SK-N-MC (cell line): Measurements from ENCODE around the gene SEL1L3.

Experiments used
- DNase-seq: peaks from one replicate; pipeline ENCODE4 v3.0.0-alpha.2; 2011; ENCODE audit warnings: low read depth, low spot score
- H3K27ac ChIP-seq: fragments of 200-600 bp; sonication (generic); 2 replicates; pipeline ENCODE4 v1.5.1; 2016; ENCODE audit warnings: mixed run types
- H3K36me3 ChIP-seq: fragments of 200-600 bp; sonication (generic); 2 replicates; pipeline ENCODE4 v1.6.1; 2017; ENCODE audit warnings: antibody characterized with exemption, low read length, mixed read lengths; ENCODE audit not compliant: insufficient read depth
- H3K4me3 ChIP-seq: fragments of 200-600 bp; sonication (generic); 2 replicates; pipeline ENCODE4 v1.5.1; 2016
- H3K9ac ChIP-seq: fragments of 200-600 bp; sonication (generic); 2 replicates; pipeline ENCODE4 v1.8.0; 2017; ENCODE audit warnings: mixed run types, mixed read lengths; ENCODE audit not compliant: insufficient read length
- H3K9me3 ChIP-seq: fragments of 200-600 bp; sonication (generic); 2 replicates; pipeline ENCODE4 v1.6.1; 2017; ENCODE audit warnings: low read depth, mild to moderate bottlenecking, antibody characterized with exemption, low read length, moderate library complexity, mixed read lengths
- EZH2 ChIP-seq: fragments of 200-600 bp; sonication (generic); IDR thresholded peaks from one replicate; pipeline ENCODE4 v1.6.1; 2017; ENCODE audit warnings: antibody characterized with exemption
- FOXP2 ChIP-seq: optimal IDR thresholded peaks from 2 replicates; pipeline ENCODE3; 2011; ENCODE audit warnings: mild to moderate bottlenecking, moderate library complexity; ENCODE audit not compliant: insufficient read depth; ENCODE audit errors: extremely low read length, control extremely low read depth
- POLR2AphosphoS5 ChIP-seq: IDR thresholded peaks from 2 replicates; pipeline ENCODE4 v1.6.1; 2012; ENCODE audit warnings: mild to moderate bottlenecking, low read depth, low read length, borderline replicate concordance

SEL1L3 gene

GRCh38 chr4:25769251-25769650 is 93.5 kb downstream of the SEL1L3 start:
- peaks cover 12% of the 10 kb centered on the region; the same call in 1 of the 2 replicates for H3K36me3 ChIP-seq
- TF ChIP-seq FOXP2 (no peak), POLR2AphosphoS5 (no peak), EZH2 (no peak)
- DNase-seq = no peak

DNA sequence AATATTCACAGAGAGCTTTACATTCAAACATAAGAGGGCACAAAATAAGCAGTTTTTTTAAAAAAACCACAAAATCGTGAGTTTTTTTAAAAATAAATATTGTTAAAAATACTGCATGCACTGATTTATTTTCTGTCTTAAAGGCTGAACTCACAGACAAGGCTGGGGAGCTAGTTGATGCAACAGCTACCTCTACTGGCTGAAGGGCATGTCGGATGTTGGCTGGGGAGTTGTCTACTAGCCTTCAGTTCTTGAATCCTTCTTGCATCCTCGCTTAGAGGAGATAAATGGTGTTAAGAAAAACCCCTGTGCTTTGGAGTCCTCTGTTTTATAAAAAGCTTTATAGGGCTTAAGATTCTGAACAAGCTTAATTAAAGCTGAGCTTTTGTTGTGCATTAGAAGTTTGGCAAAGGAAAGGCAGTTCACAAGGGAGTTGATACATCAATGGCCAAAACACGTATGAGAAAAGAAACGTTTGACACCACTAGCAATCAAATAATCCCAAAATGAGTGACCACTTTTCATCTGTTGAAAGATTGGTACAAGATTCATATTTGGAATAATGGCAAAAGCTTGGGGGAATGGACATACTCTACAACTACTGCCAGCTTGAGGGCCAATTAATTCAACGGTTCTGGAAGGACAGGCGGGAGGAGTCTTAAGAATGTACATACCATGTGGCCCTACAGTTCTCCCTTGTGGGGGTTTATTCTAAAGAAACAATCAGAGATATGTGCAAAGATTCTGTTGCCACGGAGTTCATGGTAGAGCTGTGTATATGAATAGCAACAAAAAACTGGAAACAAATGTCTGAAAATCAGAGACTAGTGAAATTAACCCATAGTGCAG is 94.7 kb downstream of the SEL1L3 start:
- Histone ChIP-seq H3K4me3 (no peak overlapping the region), H3K27ac (peak overlapping the region; percentile 87), H3K9me3 (no peaks in the 10 kb centered on the region), H3K9ac (no peak overlapping the region), H3K36me3 (peaks cover 9% of the 10 kb centered on the region; the same call in 1 of the 2 replicates)
- no peak for TF ChIP-seq POLR2AphosphoS5
- TF ChIP-seq FOXP2 = no peak
- TF ChIP-seq EZH2 = no peak
- peak; percentile 50 for DNase-seq

More at GRCh38 chr4:25769251-25769650, 93.5 kb downstream of the SEL1L3 start:
- Histone ChIP-seq H3K4me3 (no peak overlapping the region), H3K27ac (peak overlapping the region; percentile 87; the same call in 1 of the 2 replicates), H3K9ac (no peak overlapping the region), H3K9me3 (no peaks in the 10 kb centered on the region)

DNA sequence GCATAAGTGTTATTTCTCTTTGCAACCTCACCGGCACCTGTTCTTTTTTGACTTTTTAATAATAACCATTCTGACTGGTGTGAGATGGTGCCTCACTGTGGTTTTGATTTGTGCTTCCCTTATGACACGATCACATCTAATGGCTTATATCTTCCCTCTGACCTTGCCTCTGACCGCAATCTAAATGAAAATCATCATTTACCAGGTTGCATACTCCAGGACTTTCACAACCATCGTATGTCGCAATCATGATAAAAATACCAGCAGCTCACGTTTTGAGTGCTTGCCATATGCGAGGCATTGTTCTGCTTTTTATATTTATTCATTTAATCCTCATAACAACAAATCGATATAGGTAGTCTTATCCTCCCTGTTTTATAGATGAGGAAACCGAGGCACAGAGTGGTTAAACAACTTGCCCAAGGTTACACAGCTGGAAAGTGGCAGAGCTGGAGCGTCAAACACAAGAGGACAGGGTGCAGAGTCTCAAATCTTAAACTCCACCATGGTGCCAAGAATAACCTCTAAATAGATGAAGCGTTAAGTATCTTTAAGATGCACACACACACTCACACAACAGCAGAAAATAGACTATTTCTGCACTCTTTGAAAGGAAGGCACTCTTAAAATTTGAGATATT is 102.2 kb downstream of the SEL1L3 start:
- no peak for DNase-seq
- H3K9ac ChIP-seq = no peak overlapping the region
- peaks cover 24% of the 10 kb centered on the region; the same call in 1 of the 2 replicates for H3K36me3 ChIP-seq
- H3K27ac ChIP-seq = no peak overlapping the region
- TF ChIP-seq EZH2 (no peak), POLR2AphosphoS5 (no peak), FOXP2 (no peak)
- H3K9me3 ChIP-seq = no peaks in the 10 kb centered on the region
- H3K4me3 ChIP-seq = no peak overlapping the region

GRCh38 chr4:25760048-25760447 is 102.7 kb downstream of the SEL1L3 start:
- H3K27ac ChIP-seq = no peak overlapping the region
- TF ChIP-seq EZH2 (no peak), FOXP2 (no peak)
- no peak for DNase-seq
- H3K9ac ChIP-seq = no peak overlapping the region
- no peaks in the 10 kb centered on the region for H3K9me3 ChIP-seq
- no peak overlapping the region for H3K4me3 ChIP-seq
- peaks cover 21% of the 10 kb centered on the region; the same call in 1 of the 2 replicates for H3K36me3 ChIP-seq

DNA sequence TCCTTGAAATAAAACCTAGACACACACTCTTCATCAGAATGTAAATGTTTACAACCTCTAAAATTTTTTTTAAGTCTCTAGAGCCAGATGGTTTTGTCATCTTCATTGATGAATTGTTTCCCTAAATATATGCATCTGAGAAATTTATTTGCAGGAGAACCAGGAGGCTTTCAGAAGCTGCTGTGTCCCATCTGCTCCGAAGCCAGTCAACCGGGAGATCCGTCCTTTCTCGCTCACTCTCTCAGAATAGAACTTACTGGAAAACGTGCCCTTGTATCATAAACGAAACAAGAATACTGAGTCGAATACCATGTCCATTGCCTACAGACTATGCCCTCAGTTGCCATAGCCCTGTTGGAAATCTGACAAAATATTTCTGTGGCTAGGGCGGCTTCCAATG is 103.7 kb downstream of the SEL1L3 start:
- no peak for DNase-seq
- H3K4me3 ChIP-seq = no peak overlapping the region
- no peak overlapping the region for H3K9ac ChIP-seq

GRCh38 chr4:25757452-25757851 is 105.3 kb downstream of the SEL1L3 start:
- Histone ChIP-seq H3K27ac (no peak overlapping the region), H3K4me3 (no peak overlapping the region), H3K9me3 (no peaks in the 10 kb centered on the region), H3K9ac (no peak overlapping the region), H3K36me3 (peaks cover 16% of the 10 kb centered on the region; the same call in 1 of the 2 replicates)
- DNase-seq = no peak
- no peak for TF ChIP-seq FOXP2
- TF ChIP-seq EZH2 = no peak
- no peak for TF ChIP-seq POLR2AphosphoS5

More for the DNA sequence above, 103.7 kb downstream of the SEL1L3 start:
- TF ChIP-seq POLR2AphosphoS5 (no peak), FOXP2 (no peak), EZH2 (no peak)
- no peak overlapping the region for H3K27ac ChIP-seq
- peaks cover 16% of the 10 kb centered on the region; the same call in 1 of the 2 replicates for H3K36me3 ChIP-seq
- no peaks in the 10 kb centered on the region for H3K9me3 ChIP-seq

DNA sequence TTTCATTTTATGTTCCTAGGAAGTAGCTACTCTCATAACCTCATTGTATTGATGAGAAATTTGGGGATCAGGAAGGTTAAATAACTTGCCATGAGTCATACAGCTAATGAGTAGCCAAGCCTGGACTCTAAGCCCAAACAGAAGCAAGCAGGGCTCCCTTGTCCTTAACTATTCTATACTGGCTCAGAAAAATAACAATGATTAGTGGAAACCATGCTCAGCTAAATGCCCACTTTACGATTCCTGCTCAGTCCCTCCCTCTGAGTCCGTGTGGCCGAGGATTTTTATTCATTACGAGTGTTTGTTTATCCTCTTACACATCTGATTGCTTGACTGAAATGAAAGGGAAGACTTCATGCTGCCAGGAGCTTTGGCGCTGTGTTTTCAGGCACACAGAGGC is 106.3 kb downstream of the SEL1L3 start:
- peaks cover 16% of the 10 kb centered on the region; the same call in 1 of the 2 replicates for H3K36me3 ChIP-seq
- no peak overlapping the region for H3K9ac ChIP-seq
- DNase-seq = no peak
- H3K9me3 ChIP-seq = no peaks in the 10 kb centered on the region
- TF ChIP-seq EZH2 (no peak), POLR2AphosphoS5 (no peak), FOXP2 (no peak)
- H3K27ac ChIP-seq = no peak overlapping the region
- no peak overlapping the region for H3K4me3 ChIP-seq

DNA sequence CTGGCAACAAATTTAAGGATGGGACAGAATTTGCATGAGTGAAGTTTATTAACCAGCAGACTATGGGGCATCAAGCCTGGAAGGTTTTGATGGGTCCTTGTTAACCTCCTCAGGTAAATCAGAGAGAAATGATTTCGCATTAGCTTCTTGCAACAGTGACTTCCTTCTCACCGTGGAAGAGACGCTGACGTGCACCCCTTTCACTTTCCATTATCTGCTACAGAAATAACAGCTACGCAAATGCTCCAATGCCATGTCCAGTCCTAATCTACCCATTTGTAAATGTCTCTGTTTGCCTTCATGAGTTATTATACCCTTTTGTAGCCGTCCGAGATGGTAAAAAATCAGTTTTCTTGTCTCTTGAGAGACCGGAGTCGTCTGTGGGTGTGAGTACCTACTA is 106.9 kb downstream of the SEL1L3 start:
- peaks cover 12% of the 10 kb centered on the region; the same call in 1 of the 2 replicates for H3K36me3 ChIP-seq
- no peak overlapping the region for H3K4me3 ChIP-seq
- H3K9me3 ChIP-seq = no peaks in the 10 kb centered on the region
- H3K9ac ChIP-seq = no peak overlapping the region
- DNase-seq = no peak
- TF ChIP-seq POLR2AphosphoS5 (no peak), FOXP2 (no peak), EZH2 (no peak)
- no peak overlapping the region for H3K27ac ChIP-seq
